HG03159 (cell line): ENCODE data around the gene GSG1L2.

Source experiments
- ATAC-seq: cut with Tn5 transposase; IDR thresholded peaks from one replicate; pipeline ENCODE4 v1.9.1; 2021; ENCODE audit warnings: mild to moderate bottlenecking, moderate library complexity; ENCODE audit not compliant: unreplicated experiment

Gene GSG1L2

DNA sequence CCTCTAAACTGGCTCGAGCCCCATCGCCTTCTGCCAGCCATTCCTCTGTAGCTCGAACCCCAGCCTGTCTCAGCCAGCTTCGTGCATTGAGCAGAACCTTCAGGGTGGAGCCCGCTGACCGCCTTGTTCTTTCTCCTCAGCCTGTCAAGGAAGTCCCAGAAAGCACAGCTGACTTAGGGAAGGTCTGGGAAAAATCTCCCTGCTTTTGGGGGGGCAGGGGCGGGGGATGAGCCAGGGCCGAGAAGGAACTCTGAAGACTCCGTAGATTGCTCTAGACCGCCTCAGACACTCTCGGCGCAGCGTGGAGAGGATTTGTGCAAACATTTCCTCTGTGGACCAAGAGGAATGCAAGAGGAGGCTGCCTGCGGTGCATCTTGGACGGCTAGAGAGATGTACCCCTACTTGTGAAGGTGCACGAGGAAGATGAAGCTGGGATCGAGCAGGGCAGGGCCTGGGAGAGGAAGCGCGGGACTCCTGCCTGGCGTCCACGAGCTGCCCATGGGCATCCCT lies 3.8 kb upstream of the GSG1L2 start, which contains the start of gene GLP2R:
GLP2R (plus strand) TSS at position 284 of the 510 bp plus-strand sequence; CDS start at position 424, 140 bp downstream.
- ATAC-seq: no peak

- no peak for ATAC-seq
Observed at GRCh38 chr17:9824797-9825338, 3.0 kb upstream of the GSG1L2 start.

GRCh38 chr17:9824094-9824493 lies 2.2 kb upstream of the GSG1L2 start:
- ATAC-seq: no peak

- no peak for ATAC-seq
Observed at GRCh38 chr17:9820448-9820847, 1.4 kb downstream of the GSG1L2 start.

- ATAC-seq: no peak
Observed at GRCh38 chr17:9818760-9819159, 3.1 kb downstream of the GSG1L2 start.

- ATAC-seq: no peak
Observed at GRCh38 chr17:9817086-9817485, 4.8 kb downstream of the GSG1L2 start.

- no peak for ATAC-seq
Observed at GRCh38 chr17:9816472-9816871, 5.4 kb downstream of the GSG1L2 start.

GRCh38 chr17:9814337-9814945 lies 7.4 kb downstream of the GSG1L2 start:
- ATAC-seq: no peak

- no peak for ATAC-seq
Observed at GRCh38 chr17:9813166-9813565, 8.7 kb downstream of the GSG1L2 start.

DNA sequence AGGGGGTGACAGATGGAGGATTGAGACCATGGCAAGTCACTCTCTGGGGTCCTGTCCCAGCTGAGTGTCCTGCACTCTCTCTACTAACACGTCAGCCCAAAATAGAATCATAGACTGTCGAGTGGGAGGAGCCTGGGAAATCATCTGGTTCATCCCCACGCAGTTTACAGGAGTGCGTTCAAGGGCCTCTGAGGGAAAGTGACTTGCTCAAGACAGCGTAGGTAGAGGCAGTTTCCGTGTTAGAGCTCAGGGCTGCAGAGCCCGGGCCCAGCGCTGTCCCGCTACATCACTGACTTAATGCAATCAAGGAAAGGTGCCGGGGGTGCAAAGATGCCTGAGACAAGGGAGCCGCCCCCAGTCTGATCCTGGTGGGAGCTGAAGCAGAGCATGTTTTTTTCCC lies 10.3 kb downstream of the GSG1L2 start:
- no peak for ATAC-seq

DNA sequence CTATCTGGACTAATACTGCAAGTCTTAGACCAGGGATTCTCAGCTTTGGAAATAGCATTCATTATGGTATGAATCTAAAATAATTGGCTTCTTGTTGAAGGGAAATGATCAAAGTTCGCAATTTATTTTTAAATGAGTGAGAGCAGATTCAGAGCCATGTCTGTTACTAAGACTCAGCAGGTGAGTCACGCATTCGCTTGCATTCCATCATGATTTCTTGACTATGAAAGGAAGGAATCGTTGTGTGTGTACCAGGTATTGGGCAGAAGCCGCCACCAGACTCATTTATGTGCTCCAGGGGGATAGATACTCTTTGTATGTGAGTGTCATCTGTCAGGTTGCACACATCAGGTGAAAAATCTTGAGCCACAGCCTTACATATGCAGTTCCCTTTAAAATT lies 10.8 kb downstream of the GSG1L2 start:
- no peak for ATAC-seq

- ATAC-seq: no peak
Observed at GRCh38 chr17:9810100-9810949, 11.6 kb downstream of the GSG1L2 start.

DNA sequence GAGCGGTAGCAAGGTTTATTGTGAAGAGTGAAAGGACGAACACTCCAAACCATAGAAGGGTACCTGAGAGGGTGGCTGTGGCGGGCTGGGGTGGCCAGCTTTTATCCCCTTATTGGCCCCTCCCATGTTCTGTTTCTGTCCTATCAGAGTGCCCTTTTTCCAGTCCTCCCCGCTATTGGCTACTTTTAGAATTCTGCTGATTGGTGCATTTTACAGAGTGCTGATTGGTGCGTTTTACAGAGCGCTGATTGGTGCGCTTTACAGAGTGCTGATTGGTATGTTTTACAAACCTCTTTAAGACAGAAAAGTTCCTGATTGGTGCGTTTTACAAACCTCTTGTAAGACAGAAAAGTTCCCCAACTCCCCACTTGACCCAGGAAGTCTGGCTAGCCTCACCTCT lies 12.5 kb downstream of the GSG1L2 start:
- ATAC-seq: no peak

- ATAC-seq: no peak
Observed at GRCh38 chr17:9806699-9807098, 15.2 kb downstream of the GSG1L2 start.

DNA sequence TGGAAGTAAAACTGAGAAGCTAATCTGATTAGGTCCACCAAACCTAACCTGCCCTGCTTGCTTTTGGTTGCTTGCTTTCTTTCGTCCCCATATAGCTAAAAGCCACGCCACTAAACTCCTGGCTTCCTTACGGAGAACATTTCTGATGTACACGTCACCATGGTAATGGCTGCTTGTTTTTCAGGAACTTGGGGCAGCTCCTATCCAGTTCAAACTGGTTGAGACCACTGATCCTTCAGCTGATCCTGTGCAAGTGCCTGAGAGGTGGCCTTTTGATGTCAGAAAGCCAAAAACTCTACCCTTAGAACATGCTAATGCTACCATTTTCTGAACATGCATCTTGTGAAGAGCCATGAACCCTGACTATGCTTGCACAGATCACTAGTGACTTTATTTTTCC lies 16.1 kb downstream of the GSG1L2 start:
- ATAC-seq: no peak

- ATAC-seq: no peak
Observed at GRCh38 chr17:9802697-9803096, 19.2 kb downstream of the GSG1L2 start.

- no peak for ATAC-seq
Observed at GRCh38 chr17:9802294-9802693, 19.6 kb downstream of the GSG1L2 start.

DNA sequence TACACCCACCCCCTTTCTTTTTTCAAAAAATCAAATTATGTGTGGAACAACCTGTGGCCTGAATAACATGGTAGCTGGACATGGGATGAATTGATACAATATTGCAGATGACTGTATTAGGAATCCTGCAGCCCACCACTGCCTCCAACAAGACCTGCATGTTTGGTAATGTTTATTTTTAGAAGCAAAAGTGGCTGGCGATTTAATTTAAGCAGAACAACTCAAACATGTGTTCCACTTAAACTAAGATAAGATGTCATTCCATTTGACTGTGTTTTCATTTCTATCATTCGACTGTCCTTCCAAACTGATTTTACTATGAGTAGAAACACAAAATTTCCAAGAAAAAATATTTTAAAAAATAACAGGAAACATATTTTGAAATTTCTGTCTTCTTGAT lies 20.4 kb downstream of the GSG1L2 start:
- ATAC-seq: no peak

GRCh38 chr17:9798724-9799123 lies 23.2 kb downstream of the GSG1L2 start:
- ATAC-seq: no peak

DNA sequence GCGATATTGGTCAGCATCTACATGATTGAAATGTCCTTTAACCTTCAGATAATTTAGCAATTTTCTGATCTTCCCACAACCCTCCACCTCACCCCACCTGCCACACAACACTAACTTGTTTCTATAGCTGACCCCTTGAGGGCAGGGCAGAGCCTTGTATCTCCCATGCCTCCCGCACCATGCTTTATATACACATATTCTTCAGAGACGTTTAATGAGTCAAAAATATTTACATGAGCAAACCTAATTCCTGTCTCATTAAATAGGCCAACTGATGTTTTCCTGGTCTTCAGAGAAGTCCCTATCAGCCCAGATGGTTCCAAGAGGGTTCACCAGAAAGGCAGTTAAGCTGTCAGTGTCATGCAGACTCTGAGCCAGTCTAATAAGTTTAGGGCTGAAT lies 23.9 kb downstream of the GSG1L2 start:
- no peak for ATAC-seq

GRCh38 chr17:9792181-9792840 lies 29.6 kb downstream of the GSG1L2 start:
- no peak for ATAC-seq
